D721Med (cell line): ENCODE data around the gene CD58.
"Not testable (repeated sequence)": the region's sequence is repeated elsewhere in the genome, so short reads cannot be mapped to it uniquely, and the experiment has no call there.

Experiments used
- DNase-seq: peaks from one replicate; pipeline ENCODE4 v3.0.0; 2011; ENCODE audit warnings: low spot score; ENCODE audit not compliant: insufficient read length
- FAIRE-seq: peaks from 2 replicates; lab custom pipeline; 2011; peaks lifted over from hg19 to GRCh38; lab: Jason Lieb, UNC
- TF ChIP-seq, protein P1 (sequence below): IDR thresholded peaks from 2 replicates; pipeline ENCODE4 v1.5.1; 2012; ENCODE audit warnings: mild to moderate bottlenecking, control low read depth; ENCODE audit not compliant: insufficient read depth; ENCODE audit errors: missing control alignments

The CD58 gene

DNA sequence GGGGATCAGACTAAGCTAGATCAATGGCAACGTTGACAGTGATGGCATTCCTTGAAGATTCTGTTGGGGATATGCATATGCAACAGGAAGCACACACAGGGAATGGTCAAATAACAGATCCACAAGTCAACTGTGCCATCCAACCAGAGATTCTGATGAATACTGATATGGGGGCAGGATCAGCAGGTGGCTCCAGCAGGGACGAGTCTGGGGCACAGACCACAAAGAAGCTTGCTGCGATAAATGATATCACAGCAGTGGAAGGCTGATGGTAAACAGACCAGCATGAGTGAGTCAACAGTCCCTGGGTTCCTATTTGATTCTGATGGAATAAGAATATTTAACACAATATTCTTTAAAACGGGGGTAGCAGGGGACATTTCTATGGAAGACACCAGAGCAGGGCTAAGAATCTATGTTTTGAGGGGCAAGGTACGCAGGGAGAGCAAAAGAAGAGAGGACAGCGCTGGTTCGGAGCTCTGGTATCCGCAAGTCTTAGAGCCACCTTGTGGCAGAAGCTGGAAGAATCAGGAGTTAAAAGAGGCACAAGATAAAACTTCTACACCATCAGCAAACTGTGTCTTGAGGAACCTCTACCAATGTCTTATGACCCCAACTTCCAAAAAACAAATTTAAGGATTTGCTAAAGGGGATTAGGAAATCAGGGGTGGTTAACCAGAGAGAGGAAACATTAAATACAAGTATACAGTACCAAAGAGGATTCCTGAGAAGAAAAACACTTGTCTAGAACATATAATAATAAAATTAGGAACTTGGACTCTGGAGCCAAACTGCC lies 25.3 kb upstream of the CD58 start:
- not testable (repeated sequence) for DNase-seq, FAIRE-seq
- TF ChIP-seq, protein P1, sequence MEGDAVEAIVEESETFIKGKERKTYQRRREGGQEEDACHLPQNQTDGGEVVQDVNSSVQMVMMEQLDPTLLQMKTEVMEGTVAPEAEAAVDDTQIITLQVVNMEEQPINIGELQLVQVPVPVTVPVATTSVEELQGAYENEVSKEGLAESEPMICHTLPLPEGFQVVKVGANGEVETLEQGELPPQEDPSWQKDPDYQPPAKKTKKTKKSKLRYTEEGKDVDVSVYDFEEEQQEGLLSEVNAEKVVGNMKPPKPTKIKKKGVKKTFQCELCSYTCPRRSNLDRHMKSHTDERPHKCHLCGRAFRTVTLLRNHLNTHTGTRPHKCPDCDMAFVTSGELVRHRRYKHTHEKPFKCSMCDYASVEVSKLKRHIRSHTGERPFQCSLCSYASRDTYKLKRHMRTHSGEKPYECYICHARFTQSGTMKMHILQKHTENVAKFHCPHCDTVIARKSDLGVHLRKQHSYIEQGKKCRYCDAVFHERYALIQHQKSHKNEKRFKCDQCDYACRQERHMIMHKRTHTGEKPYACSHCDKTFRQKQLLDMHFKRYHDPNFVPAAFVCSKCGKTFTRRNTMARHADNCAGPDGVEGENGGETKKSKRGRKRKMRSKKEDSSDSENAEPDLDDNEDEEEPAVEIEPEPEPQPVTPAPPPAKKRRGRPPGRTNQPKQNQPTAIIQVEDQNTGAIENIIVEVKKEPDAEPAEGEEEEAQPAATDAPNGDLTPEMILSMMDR = peak; percentile 36

DNA sequence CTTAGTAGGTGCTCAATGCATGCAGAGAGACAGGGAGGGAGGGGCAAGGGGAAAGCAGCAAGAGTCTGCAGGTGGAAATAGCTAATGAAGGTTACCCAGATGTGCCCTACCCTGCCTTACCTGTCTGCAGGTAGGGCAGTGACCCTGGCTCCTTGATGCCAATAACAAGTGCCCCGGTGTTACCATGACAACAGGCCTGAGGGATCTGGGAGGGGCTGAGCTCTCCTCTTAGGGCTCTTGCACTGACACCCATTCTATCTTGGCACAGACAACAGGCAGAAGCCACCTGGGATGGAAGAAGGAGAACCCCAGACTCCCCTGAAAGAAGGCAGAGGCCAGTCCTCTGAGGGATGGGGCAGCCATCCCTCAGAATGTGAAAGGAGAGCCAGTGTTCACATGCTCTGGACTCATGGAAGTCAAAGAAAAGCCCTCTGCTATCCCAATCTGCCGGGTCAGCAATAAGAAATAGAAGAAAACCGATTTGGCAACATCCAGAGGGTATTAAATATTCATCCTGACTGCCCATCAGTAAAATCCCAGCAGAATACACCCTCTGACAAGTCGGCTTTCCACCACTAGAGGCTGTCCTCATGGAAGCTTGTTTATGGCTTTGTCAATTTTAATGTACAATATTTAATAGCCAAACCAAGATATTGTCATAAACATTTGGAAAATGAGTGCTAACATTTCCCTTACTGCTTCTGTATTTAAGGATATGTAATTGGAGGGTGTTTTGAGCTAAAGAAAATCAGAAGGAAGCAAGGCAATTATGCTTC lies 24.4 kb upstream of the CD58 start:
- not testable (repeated sequence) for FAIRE-seq, DNase-seq

DNA sequence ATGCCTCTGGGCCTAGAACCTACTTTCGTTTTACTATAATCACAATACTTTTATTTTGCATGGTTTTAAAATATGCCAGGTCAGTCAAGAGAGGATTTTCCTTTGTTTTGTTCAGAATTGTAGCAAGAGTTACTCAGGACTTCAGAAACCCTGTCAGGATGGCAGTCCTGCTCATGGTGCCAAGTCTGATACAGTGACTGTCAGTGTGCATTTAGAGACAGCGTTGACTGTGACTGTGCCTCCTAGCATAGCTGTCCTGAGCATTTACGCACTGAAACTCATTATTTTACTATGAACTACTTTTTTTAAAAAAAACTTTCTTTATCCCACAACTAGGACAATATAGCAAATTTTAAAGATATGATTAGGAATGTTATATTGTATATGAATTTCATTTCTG lies 23.2 kb upstream of the CD58 start:
- not testable (repeated sequence) for DNase-seq, FAIRE-seq

DNA sequence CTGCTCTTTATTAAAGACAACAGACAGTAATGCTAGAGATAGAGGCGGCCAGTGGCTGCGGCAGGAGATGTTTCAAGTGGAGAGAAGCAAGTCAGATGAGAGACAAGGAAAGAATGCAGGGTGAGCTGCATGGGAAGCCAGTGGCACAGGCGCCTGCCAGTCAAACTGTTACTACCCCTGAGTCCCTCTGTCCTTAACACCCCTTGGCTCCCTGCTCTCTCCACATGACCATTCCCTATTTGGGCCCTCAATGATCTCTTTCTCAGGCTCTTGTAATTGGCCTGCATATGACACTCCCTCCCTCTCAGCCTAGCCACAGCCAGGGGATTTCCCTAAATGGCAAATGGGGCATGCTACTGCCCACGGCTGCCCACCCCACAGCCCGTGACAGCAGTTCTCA lies 22.6 kb upstream of the CD58 start:
- not testable (repeated sequence) for DNase-seq, FAIRE-seq

DNA sequence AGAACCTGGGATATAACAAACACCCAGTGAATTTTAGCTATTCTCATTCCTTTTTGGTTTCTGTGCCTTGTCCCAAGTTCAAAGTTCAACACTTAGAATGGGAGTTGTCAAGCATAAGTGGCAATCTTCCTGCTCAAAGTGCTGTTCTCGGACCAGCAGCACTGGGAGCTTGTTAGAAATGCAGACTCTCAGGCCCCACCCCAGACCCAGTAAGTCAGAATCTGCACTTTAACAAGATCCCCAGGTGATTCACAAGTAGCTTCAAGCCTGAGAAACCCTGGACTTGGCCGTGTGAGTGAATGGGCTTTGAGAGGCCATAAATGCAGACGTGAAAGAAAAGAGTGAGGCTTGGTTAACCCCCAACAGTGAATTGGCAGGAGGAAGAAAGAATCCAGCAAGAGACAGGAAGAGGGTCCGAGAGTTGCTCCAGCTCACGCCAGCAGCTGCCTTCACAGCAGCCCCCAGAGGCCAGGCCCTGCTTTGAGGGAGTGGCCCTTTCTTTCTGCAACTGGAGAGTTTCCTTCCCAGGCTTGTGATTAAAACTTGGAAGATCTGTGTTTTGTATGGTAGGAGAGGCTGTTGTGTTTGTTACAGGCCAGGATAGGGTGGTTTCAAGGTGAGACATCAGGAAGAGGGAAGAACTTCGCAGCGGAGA lies 21.3 kb upstream of the CD58 start:
- not testable (repeated sequence) for DNase-seq, FAIRE-seq

DNA sequence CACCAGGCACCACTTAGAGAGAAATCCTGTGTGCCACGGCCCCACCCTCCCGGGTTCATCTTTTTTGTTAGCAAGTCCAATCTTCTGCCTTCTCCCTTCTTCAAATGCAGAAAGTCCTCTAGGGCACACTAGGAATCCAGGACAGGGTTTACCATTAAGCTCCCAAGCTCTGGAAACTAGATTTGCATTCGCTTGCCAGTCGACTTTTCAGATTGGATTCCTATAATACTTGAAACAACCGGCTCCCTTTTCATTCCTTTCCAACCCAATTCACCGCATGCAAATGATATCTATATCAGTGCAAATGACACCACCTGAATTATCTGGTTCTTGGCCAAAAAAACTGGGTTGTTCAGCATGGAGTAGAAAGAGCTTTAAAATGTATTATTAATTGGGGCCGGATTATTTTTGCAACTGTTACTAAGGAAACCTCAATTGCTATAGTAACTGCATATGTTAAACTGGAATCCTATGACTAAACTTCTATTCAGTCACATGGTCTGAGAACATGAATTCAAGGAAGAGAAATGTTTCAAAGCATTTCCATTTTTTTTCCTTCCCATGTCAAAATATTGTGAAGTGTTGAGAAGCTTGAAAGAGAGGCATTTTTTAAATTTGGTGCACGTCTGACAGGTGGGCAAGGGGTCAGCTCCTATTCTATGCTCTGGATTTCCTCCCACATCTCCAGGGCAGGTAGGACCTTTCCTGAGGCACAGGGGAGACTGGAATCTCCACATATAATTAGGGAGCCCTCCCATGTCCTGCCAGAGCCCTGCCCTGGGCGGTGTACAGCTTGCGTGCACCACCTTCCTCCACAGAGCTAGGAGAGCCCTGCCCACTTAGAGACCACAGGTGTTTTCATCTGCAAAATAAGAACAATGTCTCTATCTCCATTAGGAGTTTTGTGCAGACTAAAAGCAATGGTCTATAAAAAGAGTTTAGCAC lies 20.5 kb upstream of the CD58 start:
- not testable (repeated sequence) for FAIRE-seq, DNase-seq

DNA sequence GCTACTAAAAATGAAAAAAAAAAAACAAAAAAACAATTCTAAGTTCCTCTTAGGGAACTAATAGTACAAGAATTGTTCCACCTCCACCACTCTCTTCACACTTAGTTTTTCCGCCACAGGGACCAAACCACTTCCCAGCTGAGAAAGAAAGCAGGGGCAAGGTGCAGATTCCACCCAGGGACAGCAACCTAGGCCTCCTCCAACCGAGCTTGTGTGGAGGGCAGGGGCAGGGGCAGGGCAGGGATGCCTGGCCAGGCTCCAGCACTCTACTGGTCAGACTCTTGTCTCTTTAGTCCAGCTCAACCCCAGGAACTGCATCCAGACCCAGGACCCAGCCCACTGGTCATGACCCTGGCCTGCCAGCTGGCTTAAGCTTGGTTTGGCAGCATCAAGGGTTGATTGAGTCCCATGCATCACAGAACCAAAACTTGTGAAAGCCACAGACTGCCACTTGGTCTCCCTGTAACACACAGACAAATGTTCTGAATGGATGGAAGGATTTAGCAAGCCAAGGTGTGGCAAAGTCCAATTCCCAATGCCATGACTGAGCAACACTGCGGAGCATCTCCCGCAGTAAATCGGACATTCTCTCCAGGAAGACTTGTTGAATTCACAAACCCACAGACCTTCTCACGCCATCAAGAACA lies 19.7 kb upstream of the CD58 start:
- FAIRE-seq, DNase-seq: not testable (repeated sequence)

DNA sequence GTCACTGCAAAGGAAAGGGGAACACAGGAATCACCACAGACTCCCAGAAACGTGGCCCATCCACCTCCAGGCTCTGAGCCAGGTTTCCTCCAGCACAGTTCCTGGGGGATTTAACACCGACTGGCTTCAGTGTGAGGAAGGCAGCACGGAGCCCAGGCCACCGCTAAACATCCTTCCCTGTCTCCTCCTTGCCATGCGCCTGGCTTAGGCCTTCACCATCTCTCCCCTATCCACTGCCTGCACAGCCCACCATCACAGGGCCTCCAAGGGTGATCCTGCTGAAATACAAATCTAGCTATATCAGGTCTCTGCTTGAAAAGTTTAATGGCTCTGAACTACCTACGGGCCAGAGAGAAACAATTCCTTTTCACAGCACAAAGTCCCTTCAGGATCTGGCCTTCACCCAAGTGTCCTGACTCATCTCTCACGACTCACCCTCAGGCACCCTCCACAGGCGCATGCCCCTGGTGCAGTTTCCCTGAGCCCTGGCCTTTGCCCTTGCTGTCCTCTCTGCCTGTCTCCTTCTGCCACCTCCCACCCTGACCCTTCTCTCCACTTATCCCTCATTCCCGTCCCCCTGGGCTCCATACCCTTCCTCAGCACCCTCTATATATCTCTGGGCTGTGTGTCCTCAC lies 18.4 kb upstream of the CD58 start:
- DNase-seq, FAIRE-seq: not testable (repeated sequence)

DNA sequence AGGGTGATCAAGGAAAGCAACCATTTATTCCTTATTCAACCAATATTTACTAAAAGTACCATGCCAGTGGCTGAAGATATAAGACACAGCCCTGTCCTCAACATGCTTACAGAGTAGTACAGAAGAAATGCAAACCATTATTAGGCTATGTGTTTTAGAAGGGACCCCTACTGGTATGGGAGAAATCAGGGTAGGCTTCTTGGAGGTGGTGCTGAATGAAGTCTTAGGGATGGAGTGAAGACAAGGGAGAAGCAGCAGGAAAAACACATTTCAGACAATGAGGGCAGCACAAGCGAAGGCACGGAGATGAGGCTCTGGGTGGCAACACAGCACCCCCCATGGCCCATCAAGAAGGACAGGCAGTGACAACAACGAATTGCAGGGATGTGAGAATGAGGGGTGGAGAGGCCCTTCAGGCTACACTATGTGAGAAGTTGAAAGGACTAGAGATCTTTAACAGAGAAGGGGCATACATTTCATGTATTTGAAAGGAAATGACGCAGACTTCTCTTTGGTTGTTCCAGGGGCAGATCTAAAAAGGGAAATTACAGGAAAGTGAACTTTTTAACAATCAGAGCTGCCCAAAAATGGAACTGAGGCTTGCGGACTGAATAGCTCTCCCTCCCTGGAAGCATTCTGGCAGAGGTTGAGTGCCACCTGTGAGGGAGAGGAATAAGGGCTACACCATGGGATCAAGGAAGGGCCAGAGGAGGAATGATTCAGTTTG lies 16.8 kb upstream of the CD58 start:
- FAIRE-seq = no peak
- TF ChIP-seq, protein P1 = no peak
- no peak for DNase-seq
